ENCODE measurements around the gene MTFR1L. TPM values are rescaled to one million over a fixed set of nuclear protein-coding genes. Genes with fewer than 3 reads are reported as not detected.
A peak's percentile ranks its signal among the peaks of the same experiment; 100 is the strongest.

Gene MTFR1L
- total RNA-seq, 2 donors from 2014 or later, result 154 to 303 TPM

GRCh38 chr1:25806418-25806817 lies 13.3 kb upstream of the MTFR1L start:
- no peak overlapping the region for H3K4me3 ChIP-seq
- no peak for TF ChIP-seq CTCF (IDR thresholded peaks at IDR 0.05)
- no peaks in the 10 kb centered on the region for H3K9me3 ChIP-seq
- H3K27me3 ChIP-seq, result no peaks in the 10 kb centered on the region
- DNase-seq (ENCODE audit: low spot score), result no peak
- H3K4me1 ChIP-seq, result peaks cover 0 to 78% of the 10 kb centered on the region in 2 donors
- peak overlapping the region; percentile 56 to 58 for H3K27ac ChIP-seq
- peaks cover 19% of the 10 kb centered on the region for H3K36me3 ChIP-seq

GRCh38 chr1:25807480-25808390 lies 12.0 kb upstream of the MTFR1L start:
- Histone ChIP-seq H3K27me3 (no peaks in the 10 kb centered on the region), H3K27ac (peak overlapping the region; percentile 5 to 17), H3K4me3 (no peak overlapping the region), H3K36me3 (peaks cover 24% of the 10 kb centered on the region), H3K4me1 (peaks cover 0 to 70% of the 10 kb centered on the region in 2 donors), H3K9me3 (no peaks in the 10 kb centered on the region)
- no peak for TF ChIP-seq CTCF (IDR thresholded peaks at IDR 0.05)
- no peak for DNase-seq (ENCODE audit: low spot score)

- Histone ChIP-seq H3K4me1 (peaks cover 0 to 62% of the 10 kb centered on the region in 2 donors), H3K36me3 (peaks cover 24% of the 10 kb centered on the region), H3K27ac (no peak overlapping the region), H3K4me3 (no peak overlapping the region), H3K27me3 (no peaks in the 10 kb centered on the region), H3K9me3 (no peaks in the 10 kb centered on the region)
- DNase-seq (ENCODE audit: low spot score), result no peak
- TF ChIP-seq CTCF (IDR thresholded peaks at IDR 0.05), result no peak
Observed at GRCh38 chr1:25808481-25809244, 11.1 kb upstream of the MTFR1L start.

GRCh38 chr1:25809283-25809926 lies 10.3 kb upstream of the MTFR1L start:
- TF ChIP-seq CTCF (IDR thresholded peaks at IDR 0.05), result no peak
- peaks cover 29% of the 10 kb centered on the region for H3K36me3 ChIP-seq
- H3K27ac ChIP-seq, result no peak overlapping the region
- no peaks in the 10 kb centered on the region for H3K27me3 ChIP-seq
- no peak for DNase-seq (ENCODE audit: low spot score)
- H3K9me3 ChIP-seq, result no peaks in the 10 kb centered on the region
- no peak overlapping the region for H3K4me3 ChIP-seq
- H3K4me1 ChIP-seq, result peaks cover 0 to 55% of the 10 kb centered on the region in 2 donors

- peaks cover 0 to 50% of the 10 kb centered on the region in 2 donors for H3K4me1 ChIP-seq
Observed at GRCh38 chr1:25809929-25810328, 9.8 kb upstream of the MTFR1L start.

More at GRCh38 chr1:25809929-25810328, 9.8 kb upstream of the MTFR1L start:
- H3K36me3 ChIP-seq, result peaks cover 30% of the 10 kb centered on the region
- no peak for DNase-seq (ENCODE audit: low spot score)
- no peak overlapping the region for H3K27ac ChIP-seq
- H3K4me3 ChIP-seq, result no peak overlapping the region
- H3K27me3 ChIP-seq, result no peaks in the 10 kb centered on the region
- no peak for TF ChIP-seq CTCF (IDR thresholded peaks at IDR 0.05)
- no peaks in the 10 kb centered on the region for H3K9me3 ChIP-seq

Data from right atrium auricular region (tissue), 2 donors.